HG03039 (cell line): ENCODE measurements around the gene AMBN.
"Not testable (repeated sequence)": the region's sequence is repeated elsewhere in the genome, so short reads cannot be mapped to it uniquely, and the experiment has no call there.

Experiments
- ATAC-seq: cut with Tn5 transposase; IDR thresholded peaks from one replicate; pipeline ENCODE4 v1.9.1; 2021; ENCODE audit warnings: mild to moderate bottlenecking, moderate library complexity; ENCODE audit not compliant: unreplicated experiment

The AMBN gene

DNA sequence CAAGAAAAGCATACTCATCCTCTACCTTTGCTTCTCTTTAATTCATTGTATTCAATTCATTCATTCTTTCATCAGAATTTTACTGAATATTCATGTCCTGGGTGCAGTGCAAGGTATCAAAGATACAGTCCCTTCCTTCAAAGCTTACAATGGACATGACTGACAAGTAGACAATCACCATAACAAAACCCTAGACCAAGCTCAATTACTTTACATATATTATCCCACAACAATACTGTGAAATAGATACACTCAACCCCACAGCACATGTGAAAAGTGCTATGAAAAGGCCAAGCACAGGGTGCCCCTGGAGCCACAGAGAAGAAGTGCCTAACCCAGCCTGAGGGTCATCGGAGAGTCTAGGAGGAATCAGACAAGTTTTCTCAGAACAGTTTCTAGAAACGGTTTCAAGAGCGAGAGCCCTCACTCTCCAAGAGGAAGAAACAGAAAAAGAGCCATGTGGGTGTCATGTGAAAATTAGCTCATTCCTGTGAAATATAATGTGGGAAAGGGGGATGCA is 15.3 kb downstream of the AMBN start:
- no peak for ATAC-seq

DNA sequence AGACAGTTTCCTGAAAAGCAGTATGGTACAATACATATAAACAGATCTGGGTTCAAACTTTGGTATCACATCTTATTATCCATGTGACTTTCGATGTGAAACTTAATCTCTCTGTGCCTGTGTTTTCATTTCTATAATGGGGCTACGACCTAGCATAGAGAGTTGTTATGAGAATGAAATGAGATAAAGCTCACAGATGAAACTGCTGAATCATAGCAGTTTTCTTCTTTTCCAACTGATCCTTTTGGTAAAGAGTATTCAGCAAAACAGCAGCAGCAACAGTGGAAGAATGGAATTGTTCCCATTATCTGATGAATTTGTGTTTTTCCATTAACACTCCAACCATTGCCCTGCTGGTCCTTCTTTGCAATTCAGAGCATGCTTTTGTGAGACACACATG is 16.3 kb downstream of the AMBN start:
- ATAC-seq = no peak

DNA sequence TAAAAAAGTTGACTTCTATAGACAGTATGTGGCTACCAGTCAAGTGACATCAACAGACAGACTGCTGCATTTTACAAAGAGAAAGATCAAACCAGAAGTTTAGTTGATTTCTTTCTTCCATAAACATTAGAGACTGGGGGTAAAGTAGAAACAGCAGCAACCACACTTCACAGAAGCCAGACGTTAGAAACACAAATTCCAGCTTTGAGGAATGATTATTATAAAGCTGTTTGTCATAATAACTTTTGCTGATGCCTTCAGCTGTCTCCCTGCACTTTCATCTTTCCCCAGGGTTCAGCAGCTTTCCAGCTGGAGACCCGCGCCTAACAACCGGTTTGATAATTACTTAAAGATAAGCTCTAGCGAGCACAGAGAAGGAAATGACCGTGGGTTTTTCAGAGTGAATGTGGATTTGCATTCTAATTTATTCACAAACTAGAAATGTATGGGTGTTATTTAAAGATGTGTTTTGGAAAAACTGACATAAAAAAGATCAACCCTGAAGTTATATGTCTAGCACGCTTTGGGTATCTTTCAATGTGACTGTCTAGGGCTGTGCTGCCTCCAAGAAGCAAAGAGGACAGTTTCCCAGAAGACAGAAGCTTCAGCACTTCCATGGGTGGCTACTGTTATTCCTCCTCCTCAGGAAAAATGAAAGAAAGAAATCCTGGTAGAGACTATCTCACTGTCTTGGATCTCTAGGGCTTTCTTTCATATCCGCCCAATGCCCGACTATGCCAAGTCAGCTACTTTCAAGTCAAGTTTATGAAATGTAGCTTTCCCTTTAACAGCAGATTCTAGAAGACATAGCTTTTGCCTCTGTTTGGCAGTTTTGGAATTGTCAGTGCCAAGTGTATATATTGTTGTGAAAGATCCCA is 21.5 kb downstream of the AMBN start:
- no peak for ATAC-seq

DNA sequence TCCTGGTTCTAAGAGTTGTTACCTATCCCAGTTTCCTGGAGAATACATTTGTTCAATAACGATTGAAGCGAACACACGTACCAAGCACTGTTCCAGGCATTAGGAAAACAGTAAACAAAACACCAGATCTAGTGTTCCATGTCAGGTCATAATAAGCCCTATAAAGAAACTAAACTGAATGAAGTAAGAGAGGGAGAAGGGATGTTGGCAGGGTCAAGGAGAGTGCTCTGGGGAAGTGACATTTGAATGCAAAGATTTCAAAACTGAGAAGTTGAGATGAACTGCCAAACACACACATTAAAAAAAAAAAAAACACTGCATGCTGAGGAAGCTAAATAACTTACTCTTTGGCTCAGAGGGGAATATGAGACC is 22.1 kb downstream of the AMBN start:
- no peak for ATAC-seq

DNA sequence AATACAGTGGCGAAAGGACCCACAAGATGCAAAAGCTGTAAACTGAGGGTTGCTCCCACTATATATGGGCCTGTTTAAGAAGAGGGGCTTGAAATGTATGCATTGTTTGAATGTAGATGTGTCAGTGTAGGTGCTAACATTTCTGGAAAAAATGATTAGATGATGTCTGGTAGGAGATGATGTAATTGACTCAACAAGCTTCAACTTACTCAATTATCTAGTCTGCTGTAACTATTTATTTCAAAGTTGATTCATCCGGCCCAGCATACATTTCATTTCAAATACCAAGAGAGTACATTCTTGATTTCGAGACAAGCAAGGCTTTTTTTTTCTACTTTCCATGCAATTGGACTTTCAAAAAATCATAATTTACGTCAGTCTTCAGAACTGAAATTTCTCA is 27.2 kb downstream of the AMBN start:
- ATAC-seq = no peak

DNA sequence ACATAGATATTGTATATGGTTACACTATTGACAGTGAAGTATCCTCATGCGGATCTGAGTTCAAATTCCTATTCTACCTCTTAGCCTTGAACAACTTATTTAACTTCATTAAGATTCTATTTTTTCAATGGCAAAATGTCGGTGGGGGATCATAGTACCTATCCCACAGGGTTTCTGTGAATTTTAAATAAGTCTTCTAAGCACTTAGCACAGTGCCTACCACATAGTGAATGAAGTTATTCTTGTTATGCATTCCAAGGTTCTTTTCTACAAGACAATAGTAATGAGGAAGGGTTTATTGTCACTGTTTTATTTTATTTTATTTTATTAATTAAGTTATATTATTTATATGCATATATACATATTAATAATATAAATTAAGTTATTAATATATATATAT is 27.7 kb downstream of the AMBN start:
- no peak for ATAC-seq

DNA sequence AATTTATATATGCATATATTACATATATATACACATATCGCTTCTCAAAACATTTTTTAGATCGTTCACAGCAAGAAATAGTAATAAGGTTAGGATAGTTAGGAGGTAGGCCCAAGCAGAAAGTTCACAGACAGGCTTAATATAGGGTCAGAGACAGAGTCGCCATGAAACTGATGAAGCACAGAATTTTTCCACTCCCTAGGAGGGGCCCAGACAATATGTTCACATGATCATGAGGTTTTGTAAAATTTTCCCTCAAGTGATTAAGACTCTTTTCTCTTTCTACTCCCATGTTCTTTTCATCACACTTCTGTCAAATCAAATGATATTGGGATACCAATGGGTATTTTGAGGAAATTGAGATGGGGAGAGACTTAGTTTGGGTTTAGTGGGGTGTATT is 31.3 kb downstream of the AMBN start:
- no peak for ATAC-seq

DNA sequence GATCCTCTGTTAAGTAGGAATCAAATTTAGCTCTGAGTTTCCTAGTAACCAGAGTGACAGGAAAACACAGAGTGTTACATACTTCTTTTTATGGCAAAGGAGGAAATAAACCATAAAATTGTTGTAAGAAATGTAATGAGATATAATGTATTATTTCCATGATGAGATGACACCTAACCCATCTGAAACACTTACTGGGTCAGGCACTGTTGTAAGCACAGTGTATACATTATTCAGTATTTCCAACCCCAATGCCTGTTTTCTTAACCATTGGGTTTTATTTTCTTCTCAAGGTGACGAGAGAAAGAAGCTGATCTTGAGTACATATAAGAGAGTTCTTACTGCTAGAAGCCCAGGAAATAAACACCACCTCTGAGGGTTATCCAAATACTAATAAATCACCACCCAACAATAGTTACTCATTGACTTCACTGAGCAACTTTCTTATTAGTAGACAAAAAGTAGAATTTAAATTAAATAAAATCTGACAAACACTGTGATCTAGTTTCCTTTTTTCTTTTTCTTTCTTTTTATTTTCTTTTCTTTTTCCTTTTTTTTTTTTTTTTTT is 32.3 kb downstream of the AMBN start:
- ATAC-seq = no peak

DNA sequence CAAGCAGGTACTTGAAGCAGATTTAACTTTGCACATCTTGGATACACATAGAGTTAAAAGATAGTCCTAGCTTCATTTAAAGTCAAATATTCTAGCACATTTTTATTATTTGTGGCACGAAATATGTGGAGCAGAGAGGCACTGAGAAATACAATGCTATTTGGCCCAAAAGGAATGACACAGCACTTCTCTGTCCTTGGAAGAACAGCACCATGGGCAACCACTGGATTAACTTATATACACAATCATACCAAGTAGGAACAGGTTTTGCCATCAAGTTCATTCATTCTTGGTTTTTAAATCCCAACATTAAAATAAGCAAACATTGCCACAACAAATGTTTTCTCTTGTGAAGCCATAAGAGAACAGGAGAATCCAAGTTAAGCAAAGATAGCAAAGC is 35.6 kb downstream of the AMBN start:
- no peak for ATAC-seq

DNA sequence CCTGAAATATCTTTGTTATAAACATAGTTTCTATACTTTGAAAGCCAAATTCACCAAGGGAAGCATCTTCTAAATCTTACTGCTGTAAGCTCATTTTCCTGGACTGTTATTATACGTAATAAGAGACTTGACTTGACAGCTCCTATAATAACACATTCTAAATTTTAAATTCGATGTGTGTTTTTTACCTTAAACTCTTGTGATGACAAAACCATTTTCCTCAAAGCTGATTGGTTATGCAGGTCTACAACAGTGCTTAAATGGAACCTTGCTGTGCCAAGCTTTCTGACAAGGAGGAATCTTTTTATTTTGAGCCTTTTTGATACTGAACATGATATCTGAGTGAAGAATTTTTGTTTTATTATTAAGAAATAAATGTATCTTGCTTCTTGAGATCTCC is 36.4 kb downstream of the AMBN start, which contains the start of gene ENAM:
Gene ENAM (plus strand): TSS at position 301 of the 400 bp plus-strand sequence. CDS start 757 bp downstream, outside the sequence.
- no peak for ATAC-seq

DNA sequence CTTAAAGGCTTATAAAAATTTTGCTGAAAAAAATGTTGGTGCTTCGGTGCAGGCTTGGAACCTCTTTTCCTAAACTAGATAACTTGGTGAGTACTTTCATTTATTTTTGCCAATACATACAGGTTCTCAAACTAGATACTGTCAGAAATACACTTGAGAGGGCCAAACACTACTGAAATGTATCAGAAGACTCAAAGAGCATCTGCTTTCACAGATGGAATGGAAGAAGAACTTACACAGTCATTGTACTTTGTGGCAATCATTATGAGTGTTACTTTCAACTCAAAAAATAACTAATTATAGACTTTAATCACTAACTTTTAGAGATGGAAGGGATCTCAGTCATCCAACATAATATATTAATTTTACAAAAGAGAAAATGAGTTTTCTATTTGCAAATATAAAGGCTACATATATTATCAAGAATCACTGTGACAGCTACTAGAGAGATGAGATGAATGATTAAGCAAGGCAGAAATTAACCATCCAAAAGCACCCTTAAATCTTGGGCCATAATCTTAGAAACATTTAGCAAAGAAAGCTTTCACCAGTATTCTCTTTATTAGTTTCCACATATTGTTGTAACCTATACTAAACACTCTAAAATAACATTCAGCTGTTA is 37.5 kb downstream of the AMBN start:
- ATAC-seq = peak; percentile 68

DNA sequence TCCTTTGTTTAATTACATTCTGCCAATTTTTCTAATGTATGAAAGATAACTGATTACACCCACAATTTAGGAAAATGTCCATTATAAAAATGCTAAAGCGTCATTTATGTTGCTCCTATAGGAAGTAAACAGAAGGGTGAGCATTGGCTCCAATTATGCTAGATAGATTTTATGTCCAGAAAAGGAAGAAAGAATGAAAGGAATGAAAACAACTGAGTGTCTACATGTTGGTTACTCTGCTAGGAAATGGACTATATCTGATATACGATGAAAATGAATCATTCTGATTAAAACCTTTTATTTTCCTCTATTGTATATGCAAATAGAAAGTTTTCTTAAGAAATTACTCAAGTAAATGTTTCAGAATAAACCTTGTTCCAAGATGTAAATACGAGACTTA is 38.1 kb downstream of the AMBN start:
- no peak for ATAC-seq

DNA sequence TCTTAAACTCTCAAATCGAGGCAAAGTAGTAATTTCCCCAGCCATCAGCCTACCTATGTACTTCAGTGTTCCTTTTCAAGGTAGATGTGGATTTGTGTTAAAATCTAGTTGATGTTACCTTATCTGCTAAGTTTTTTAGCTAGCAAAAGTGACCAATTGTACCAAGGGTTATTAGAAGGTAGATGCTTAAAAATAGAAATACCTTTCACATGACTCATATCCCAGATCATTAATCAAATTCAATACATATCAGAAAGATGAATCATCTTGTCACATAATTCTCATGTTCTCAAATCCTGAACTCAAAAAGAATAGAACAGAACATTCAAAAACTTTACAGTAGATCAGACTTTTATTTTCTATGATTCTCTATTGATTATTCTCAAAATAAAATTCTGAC is 40.0 kb downstream of the AMBN start:
- no peak for ATAC-seq

DNA sequence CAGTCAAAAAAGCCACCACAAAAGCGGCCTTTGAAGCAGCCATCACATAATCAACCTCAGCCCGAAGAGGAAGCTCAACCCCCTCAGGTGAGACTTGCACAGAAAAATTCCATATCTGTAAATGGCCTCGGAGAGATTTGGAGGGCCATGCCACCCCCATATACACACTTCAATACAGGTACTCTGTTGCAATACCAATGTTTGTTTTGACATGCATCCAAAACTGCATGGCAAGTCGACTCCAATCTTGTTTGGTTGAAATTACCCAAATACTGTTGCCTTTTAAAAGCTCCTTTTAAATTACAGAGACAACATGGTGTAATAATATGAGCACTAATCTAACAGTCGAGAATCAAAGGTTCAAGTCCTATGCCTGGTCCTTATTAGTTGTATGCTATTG is 42.4 kb downstream of the AMBN start:
- ATAC-seq = no peak

DNA sequence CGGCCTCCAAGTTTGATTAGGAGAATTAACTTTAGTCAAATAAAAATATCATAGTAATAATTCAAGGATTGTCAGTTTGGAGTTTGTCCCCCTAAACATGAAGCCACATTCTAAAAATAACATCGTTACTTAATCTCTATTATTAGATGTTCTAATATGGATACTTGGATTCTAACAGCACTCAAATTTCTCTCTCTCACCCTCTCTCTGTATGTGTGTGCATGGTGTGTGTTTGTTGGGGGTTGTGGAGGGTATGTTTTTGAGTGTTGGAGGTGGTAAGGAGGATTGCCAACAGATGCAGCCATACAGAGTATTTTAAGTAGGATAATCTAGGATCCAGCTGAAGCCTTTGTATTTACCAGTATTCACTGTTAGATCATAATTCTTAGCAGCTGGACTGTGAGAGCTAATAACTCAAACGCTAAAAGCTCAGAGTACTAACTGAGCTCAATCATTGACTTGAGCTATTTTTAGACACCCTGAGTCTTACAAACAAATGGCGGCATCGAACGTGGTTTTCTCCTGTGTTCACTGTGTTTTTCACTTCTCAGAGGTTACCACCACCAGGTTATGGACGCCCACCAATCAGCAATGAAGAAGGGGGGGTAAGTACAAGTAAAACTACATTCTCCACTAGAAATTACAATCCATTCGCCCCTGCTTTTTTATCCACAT is 45.3 kb downstream of the AMBN start:
- no peak for ATAC-seq

DNA sequence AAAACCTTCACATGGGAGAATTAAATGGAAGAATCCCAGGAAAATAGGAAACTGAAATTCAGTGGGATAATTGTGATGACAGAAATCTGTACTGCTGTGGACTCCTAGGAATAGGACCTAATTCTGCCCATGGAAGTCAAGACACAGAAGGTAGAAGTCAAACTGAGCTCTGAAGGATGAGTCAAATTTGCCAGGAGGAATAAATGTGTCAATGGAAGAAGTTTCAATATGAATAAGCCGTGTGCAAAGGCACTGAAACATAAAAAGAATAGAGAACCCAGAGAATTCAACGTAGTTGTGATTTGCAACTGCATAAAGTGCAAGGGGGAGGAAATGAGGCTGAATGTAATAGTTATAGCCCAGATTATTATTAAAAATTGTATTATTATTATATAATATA is 48.1 kb downstream of the AMBN start:
- ATAC-seq = peak; percentile 57

DNA sequence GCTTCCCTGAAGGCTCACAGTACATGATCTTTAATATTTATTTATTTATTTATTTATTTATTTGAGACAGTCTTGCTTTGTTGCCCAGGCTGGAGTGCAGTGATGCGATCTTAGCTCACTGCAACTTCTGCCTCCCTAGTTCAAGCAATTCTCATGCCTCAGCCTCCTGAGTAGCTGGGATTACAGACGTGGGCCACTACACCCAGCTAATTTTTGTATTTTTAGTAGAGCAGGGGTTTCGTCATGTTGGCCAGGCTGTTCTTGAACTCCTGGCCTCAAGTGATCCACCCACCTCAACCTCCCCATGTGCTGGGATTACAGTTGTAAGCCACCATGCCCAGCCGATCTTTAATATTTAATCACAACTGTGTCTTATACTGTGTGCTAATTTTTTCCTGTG is 58.7 kb downstream of the AMBN start:
- not testable (repeated sequence) for ATAC-seq

DNA sequence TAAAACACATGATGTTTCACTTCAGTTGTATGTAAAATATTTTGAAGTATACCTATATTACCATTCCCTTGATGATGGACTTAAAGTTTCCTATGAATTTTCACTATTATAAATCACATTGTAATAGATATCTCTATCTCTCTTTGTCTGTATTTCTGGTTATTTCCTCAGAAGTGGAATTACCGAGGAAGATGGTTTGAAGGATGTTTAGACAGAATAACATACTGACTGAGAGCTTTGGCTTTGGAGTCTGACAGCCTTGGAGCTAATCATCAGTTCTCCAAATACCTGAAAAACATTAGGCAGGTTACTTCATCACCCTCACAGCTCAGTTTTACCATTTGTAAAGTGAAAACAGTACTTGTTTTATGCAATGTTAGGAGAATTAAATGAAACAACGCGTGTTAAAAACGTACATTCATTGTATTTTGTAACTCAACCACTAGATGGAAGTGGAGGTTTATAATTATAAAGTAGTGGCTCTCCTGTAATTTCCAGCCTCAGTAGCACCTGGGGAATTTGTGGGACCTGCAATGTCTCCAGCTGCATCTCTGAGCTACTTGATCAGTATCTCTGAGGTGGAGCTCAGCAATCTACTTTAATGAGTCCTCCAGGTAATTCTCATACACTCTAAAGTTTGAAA is 59.9 kb downstream of the AMBN start:
- no peak for ATAC-seq

DNA sequence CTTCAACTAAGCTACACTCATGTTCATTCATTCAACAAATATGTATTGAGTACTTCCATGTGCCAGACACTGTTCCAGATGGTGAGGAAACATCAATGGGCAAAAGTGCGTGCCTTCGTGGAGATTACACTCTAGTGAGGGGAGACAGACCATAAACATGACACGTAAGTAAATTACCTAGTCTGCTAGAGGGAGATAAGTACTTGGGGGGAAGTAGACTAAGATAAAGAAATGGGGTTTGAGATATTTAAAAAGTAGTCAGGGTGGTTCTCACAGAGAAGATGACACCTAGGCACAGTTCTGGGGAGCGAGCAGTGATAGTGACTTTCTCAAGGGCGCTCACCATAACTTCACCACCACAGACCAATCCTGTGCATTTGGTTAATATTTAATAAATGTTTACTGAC is 62.6 kb downstream of the AMBN start:
- ATAC-seq = no peak
